ENCODE data around the gene SYCP1. TPM values are rescaled to one million over a fixed set of nuclear protein-coding genes. Genes with fewer than 3 reads are reported as not detected.

The SYCP1 gene
- total and polyA plus RNA-seq, 2 experiments from 2014 or later, result 0.24 to 0.66 TPM

DNA sequence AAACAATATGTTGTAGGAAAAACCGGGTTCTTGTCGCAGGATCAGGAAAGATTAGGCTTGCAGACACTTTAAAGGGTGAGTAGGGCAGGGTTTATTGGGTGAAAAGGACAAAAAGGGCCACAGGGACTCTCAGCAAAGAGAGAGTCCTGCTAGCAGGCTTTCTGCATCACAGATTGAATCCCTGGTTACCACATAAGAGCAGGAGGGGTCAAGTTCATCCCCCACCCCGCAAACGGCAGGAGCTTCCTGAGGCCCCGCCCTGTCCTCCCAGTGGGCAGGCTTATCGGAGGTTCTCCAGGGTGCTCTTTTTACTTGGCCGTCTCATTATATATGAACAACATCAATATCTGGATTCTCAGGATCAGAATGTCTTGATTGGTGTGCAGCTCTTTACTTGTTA, 47.7 kb downstream of the SYCP1 start:
- Histone ChIP-seq H3F3A (replicated peaks; ENCODE audit: low read depth) (no peaks in the 10 kb centered on the region), H3K36me3 (ENCODE audit: insufficient read depth) (no peaks in the 10 kb centered on the region), H3K4me1 (ENCODE audit: insufficient read depth) (peaks cover 18% of the 10 kb centered on the region), H4K20me1 (replicated peaks; ENCODE audit: insufficient read depth) (no peaks in the 10 kb centered on the region), H3K4me3 (peak overlapping the region; percentile 48), H3K27ac (ENCODE audit: low read depth) (0 out of 2 replicates have a peak overlapping the region, but pooled peaks have one; percentile 23), H2AFZ (peak overlapping the region; percentile 68), H3K4me2 (peak overlapping the region; percentile 75), H3K9me2 (ENCODE audit: insufficient read depth) (no peaks in the 10 kb centered on the region), H3K79me2 (replicated peaks; ENCODE audit: insufficient read depth) (no peaks in the 10 kb centered on the region), H3K27me3 (ENCODE audit: insufficient read depth) (no peaks in the 10 kb centered on the region)
- Mint-ChIP-seq H3K27ac (peak overlapping the region; percentile 77), H3K36me3 (ENCODE audit: low read depth) (peaks cover 2% of the 10 kb centered on the region; the same call in 1 of the 3 replicates), H3K27me3 (ENCODE audit: insufficient read depth, low read depth, poor library complexity) (peaks cover 1% of the 10 kb centered on the region), H3K4me3 (peak overlapping the region; percentile 66), H3K4me1 (peaks cover 24% of the 10 kb centered on the region), H3K9me3 (peaks cover 19% of the 10 kb centered on the region)
- DNase-seq (ENCODE audit: low spot score), result peak; percentile 66
- TF ChIP-seq ZNF114 (CRISPR knock-in tag; IDR thresholded peaks at IDR 0.05) (no peak), EZH2phosphoT487 (IDR thresholded peaks at IDR 0.05; ENCODE audit: unreplicated experiment) (no peak), ETS1 (IDR thresholded peaks at IDR 0.05) (no peak), STAT1 (IDR thresholded peaks at IDR 0.05; ENCODE audit: unreplicated experiment) (no peak), JUNB (IDR thresholded peaks at IDR 0.05; ENCODE audit: unreplicated experiment) (no peak), ZNF331 (CRISPR knock-in tag; IDR thresholded peaks at IDR 0.05; ENCODE audit: low read depth) (no peak), NANOG (IDR thresholded peaks at IDR 0.05; ENCODE audit: borderline replicate concordance) (no peak), EZH2 (IDR thresholded peaks at IDR 0.05; ENCODE audit: low read depth, unreplicated experiment) (no peak)
- TF ChIP-seq, protein P1, sequence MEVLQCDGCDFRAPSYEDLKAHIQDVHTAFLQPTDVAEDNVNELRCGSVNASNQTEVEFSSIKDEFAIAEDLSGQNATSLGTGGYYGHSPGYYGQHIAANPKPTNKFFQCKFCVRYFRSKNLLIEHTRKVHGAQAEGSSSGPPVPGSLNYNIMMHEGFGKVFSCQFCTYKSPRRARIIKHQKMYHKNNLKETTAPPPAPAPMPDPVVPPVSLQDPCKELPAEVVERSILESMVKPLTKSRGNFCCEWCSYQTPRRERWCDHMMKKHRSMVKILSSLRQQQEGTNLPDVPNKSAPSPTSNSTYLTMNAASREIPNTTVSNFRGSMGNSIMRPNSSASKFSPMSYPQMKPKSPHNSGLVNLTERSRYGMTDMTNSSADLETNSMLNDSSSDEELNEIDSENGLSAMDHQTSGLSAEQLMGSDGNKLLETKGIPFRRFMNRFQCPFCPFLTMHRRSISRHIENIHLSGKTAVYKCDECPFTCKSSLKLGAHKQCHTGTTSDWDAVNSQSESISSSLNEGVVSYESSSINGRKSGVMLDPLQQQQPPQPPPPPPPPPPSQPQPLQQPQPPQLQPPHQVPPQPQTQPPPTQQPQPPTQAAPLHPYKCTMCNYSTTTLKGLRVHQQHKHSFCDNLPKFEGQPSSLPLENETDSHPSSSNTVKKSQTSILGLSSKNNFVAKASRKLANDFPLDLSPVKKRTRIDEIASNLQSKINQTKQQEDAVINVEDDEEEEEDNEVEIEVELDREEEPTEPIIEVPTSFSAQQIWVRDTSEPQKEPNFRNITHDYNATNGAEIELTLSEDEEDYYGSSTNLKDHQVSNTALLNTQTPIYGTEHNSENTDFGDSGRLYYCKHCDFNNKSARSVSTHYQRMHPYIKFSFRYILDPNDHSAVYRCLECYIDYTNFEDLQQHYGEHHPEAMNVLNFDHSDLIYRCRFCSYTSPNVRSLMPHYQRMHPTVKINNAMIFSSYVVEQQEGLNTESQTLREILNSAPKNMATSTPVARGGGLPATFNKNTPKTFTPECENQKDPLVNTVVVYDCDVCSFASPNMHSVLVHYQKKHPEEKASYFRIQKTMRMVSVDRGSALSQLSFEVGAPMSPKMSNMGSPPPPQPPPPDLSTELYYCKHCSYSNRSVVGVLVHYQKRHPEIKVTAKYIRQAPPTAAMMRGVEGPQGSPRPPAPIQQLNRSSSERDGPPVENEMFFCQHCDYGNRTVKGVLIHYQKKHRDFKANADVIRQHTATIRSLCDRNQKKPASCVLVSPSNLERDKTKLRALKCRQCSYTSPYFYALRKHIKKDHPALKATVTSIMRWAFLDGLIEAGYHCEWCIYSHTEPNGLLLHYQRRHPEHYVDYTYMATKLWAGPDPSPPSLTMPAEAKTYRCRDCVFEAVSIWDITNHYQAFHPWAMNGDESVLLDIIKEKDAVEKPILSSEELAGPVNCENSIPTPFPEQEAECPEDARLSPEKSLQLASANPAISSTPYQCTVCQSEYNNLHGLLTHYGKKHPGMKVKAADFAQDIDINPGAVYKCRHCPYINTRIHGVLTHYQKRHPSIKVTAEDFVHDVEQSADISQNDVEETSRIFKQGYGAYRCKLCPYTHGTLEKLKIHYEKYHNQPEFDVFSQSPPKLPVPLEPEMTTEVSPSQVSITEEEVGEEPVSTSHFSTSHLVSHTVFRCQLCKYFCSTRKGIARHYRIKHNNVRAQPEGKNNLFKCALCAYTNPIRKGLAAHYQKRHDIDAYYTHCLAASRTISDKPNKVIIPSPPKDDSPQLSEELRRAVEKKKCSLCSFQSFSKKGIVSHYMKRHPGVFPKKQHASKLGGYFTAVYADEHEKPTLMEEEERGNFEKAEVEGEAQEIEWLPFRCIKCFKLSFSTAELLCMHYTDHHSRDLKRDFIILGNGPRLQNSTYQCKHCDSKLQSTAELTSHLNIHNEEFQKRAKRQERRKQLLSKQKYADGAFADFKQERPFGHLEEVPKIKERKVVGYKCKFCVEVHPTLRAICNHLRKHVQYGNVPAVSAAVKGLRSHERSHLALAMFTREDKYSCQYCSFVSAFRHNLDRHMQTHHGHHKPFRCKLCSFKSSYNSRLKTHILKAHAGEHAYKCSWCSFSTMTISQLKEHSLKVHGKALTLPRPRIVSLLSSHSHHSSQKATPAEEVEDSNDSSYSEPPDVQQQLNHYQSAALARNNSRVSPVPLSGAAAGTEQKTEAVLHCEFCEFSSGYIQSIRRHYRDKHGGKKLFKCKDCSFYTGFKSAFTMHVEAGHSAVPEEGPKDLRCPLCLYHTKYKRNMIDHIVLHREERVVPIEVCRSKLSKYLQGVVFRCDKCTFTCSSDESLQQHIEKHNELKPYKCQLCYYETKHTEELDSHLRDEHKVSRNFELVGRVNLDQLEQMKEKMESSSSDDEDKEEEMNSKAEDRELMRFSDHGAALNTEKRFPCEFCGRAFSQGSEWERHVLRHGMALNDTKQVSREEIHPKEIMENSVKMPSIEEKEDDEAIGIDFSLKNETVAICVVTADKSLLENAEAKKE (CRISPR knock-in tag; IDR thresholded peaks at IDR 0.05), result no peak
- TF ChIP-seq, protein P2, sequence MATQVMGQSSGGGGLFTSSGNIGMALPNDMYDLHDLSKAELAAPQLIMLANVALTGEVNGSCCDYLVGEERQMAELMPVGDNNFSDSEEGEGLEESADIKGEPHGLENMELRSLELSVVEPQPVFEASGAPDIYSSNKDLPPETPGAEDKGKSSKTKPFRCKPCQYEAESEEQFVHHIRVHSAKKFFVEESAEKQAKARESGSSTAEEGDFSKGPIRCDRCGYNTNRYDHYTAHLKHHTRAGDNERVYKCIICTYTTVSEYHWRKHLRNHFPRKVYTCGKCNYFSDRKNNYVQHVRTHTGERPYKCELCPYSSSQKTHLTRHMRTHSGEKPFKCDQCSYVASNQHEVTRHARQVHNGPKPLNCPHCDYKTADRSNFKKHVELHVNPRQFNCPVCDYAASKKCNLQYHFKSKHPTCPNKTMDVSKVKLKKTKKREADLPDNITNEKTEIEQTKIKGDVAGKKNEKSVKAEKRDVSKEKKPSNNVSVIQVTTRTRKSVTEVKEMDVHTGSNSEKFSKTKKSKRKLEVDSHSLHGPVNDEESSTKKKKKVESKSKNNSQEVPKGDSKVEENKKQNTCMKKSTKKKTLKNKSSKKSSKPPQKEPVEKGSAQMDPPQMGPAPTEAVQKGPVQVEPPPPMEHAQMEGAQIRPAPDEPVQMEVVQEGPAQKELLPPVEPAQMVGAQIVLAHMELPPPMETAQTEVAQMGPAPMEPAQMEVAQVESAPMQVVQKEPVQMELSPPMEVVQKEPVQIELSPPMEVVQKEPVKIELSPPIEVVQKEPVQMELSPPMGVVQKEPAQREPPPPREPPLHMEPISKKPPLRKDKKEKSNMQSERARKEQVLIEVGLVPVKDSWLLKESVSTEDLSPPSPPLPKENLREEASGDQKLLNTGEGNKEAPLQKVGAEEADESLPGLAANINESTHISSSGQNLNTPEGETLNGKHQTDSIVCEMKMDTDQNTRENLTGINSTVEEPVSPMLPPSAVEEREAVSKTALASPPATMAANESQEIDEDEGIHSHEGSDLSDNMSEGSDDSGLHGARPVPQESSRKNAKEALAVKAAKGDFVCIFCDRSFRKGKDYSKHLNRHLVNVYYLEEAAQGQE (IDR thresholded peaks at IDR 0.05; ENCODE audit: unreplicated experiment), result no peak
- TF ChIP-seq, protein P3, sequence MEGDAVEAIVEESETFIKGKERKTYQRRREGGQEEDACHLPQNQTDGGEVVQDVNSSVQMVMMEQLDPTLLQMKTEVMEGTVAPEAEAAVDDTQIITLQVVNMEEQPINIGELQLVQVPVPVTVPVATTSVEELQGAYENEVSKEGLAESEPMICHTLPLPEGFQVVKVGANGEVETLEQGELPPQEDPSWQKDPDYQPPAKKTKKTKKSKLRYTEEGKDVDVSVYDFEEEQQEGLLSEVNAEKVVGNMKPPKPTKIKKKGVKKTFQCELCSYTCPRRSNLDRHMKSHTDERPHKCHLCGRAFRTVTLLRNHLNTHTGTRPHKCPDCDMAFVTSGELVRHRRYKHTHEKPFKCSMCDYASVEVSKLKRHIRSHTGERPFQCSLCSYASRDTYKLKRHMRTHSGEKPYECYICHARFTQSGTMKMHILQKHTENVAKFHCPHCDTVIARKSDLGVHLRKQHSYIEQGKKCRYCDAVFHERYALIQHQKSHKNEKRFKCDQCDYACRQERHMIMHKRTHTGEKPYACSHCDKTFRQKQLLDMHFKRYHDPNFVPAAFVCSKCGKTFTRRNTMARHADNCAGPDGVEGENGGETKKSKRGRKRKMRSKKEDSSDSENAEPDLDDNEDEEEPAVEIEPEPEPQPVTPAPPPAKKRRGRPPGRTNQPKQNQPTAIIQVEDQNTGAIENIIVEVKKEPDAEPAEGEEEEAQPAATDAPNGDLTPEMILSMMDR (conservative IDR thresholded peaks at IDR 0.05; ENCODE audit: low read depth in 2 of 2), result no peak
- peak; percentile 93 for ATAC-seq
